Activated CD4-positive, alpha-beta T cell treated with anti-CD3 and anti-CD28 coated beads, Interleukin-2, amount 10 ng/mL, durations not matched to agents 7 days and 5 days (primary cell): Measurements from ENCODE around the gene CAGE1. TPM values are rescaled to one million over a fixed set of nuclear protein-coding genes. Genes with fewer than 3 reads are reported as not detected.
A peak's percentile ranks its signal among the peaks of the same experiment; 100 is the strongest.

ENCODE experiments used
- CTCF ChIA-PET: fragments of 350-600 bp; sonication (Branson Sonifier 250); formaldehyde crosslinking; loops from one replicate; lab custom pipeline; 2021; ENCODE audit warnings: antibody characterized with exemption; lab: Charles Lee
- POLR2A ChIA-PET: fragments of 350-600 bp; sonication (Branson Sonifier 250); formaldehyde crosslinking; loops from one replicate; lab custom pipeline; 2021; ENCODE audit warnings: antibody characterized with exemption; lab: Charles Lee
- DNase-seq: peaks from one replicate; pipeline ENCODE4 v3.0.0-alpha.2; 2020
- H3K27ac Mint-ChIP-seq: one replicate; pipeline ENCODE4 v1.8.0; 2021; ENCODE audit warnings: mild to moderate bottlenecking, moderate library complexity, mixed read lengths
- H3K27me3 Mint-ChIP-seq: one replicate; pipeline ENCODE4 v1.8.0; 2021; ENCODE audit warnings: mixed read lengths
- H3K36me3 Mint-ChIP-seq: one replicate; pipeline ENCODE4 v1.8.0; 2021; ENCODE audit warnings: low read depth, mixed read lengths
- H3K4me1 Mint-ChIP-seq: one replicate; pipeline ENCODE4 v1.8.0; 2021; ENCODE audit warnings: mixed read lengths
- H3K4me3 Mint-ChIP-seq: one replicate; pipeline ENCODE4 v1.8.0; 2021; ENCODE audit warnings: mild to moderate bottlenecking, moderate library complexity, mixed read lengths
- H3K9me3 Mint-ChIP-seq: one replicate; pipeline ENCODE4 v1.8.0; 2021; ENCODE audit warnings: mixed read lengths
- total RNA-seq, 2 experiments: library from RNA; stranded (reverse); gene quantifications; one replicate each; pipeline ENCODE4 v1.2.3, GENCODE V29; 2021

The CAGE1 gene
- total RNA-seq, 2 experiments from 2014 or later: 0.12 TPM; not detected in 1

- Mint-ChIP-seq H3K9me3 (no peaks in the 10 kb centered on the region), H3K27me3 (no peaks in the 10 kb centered on the region), H3K36me3 (peaks cover 55% of the 10 kb centered on the region)
Measured at GRCh38 chr6:7290079-7290478, 99.5 kb downstream of the CAGE1 start.

GRCh38 chr6:7285416-7285815, 104.1 kb downstream of the CAGE1 start:
- Mint-ChIP-seq H3K27ac (no peak overlapping the region), H3K4me1 (peaks cover 19% of the 10 kb centered on the region), H3K36me3 (peaks cover 53% of the 10 kb centered on the region), H3K27me3 (no peaks in the 10 kb centered on the region), H3K4me3 (no peak overlapping the region), H3K9me3 (no peaks in the 10 kb centered on the region)
- POLR2A ChIA-PET: no interaction called here
- DNase-seq: no peak
- CTCF ChIA-PET: interaction anchor here (0.6 to 1.7 kb wide), 6 partner anchors 10 to 525 kb away, joined by 3 to 9 read pairs (median 3); partner anchors contain the start of genes CAGE1 and RIOK1

More at GRCh38 chr6:7290079-7290478, 99.5 kb downstream of the CAGE1 start:
- ChIA-PET POLR2A (no interaction called here), CTCF (interaction anchor here (0.8 kb wide), 1 partner anchor 616 kb away, joined by 3 read pairs; no protein-coding TSS in a partner anchor)
- Mint-ChIP-seq H3K4me1 (no peaks in the 10 kb centered on the region), H3K4me3 (no peak overlapping the region), H3K27ac (no peak overlapping the region)
- DNase-seq: no peak

- peaks cover 19% of the 10 kb centered on the region for H3K4me1 Mint-ChIP-seq
- CTCF ChIA-PET: no interaction called here
Measured at GRCh38 chr6:7283676-7284075, 105.9 kb downstream of the CAGE1 start.

GRCh38 chr6:7282097-7282906, 107.2 kb downstream of the CAGE1 start:
- peaks cover 28% of the 10 kb centered on the region for H3K36me3 Mint-ChIP-seq
- peak overlapping the region; percentile 72 for H3K27ac Mint-ChIP-seq
- DNase-seq: no peak
- POLR2A ChIA-PET: no interaction called here
- H3K4me3 Mint-ChIP-seq: no peak overlapping the region
- H3K27me3 Mint-ChIP-seq: no peaks in the 10 kb centered on the region
- CTCF ChIA-PET: interaction anchor here (0.6 kb wide), 1 partner anchor 759 kb away, joined by 4 read pairs; no protein-coding TSS in a partner anchor
- peaks cover 21% of the 10 kb centered on the region for H3K4me1 Mint-ChIP-seq
- no peaks in the 10 kb centered on the region for H3K9me3 Mint-ChIP-seq

More at GRCh38 chr6:7283676-7284075, 105.9 kb downstream of the CAGE1 start:
- Mint-ChIP-seq H3K9me3 (no peaks in the 10 kb centered on the region), H3K36me3 (peaks cover 40% of the 10 kb centered on the region), H3K27me3 (no peaks in the 10 kb centered on the region), H3K27ac (no peak overlapping the region), H3K4me3 (no peak overlapping the region)
- POLR2A ChIA-PET: no interaction called here
- DNase-seq: no peak

Other genes starting within 250 kb of the CAGE1 start
- 100 to 1,000 TPM; 141 to 150 TPM for gene SSR1, start 76.5 kb downstream of the CAGE1 start, total RNA-seq
- 10 to 100 TPM; 25.8 to 29.1 TPM for gene RIOK1, start 66 bp upstream of the CAGE1 start, total RNA-seq
- gene DSP, start 151.9 kb upstream of the CAGE1 start, total RNA-seq: under 1 TPM; 0.04 to 0.10 TPM
- gene SNRNP48, start 200.5 kb upstream of the CAGE1 start, total RNA-seq: 10 to 100 TPM; 13.5 to 17.6 TPM